GM19452 (cell line): ENCODE measurements around the gene UBA52.
"Not testable (repeated sequence)": the region's sequence is repeated elsewhere in the genome, so short reads cannot be mapped to it uniquely, and the experiment has no call there.

Experiments
- ATAC-seq: cut with Tn5 transposase; IDR thresholded peaks from one replicate; pipeline ENCODE4 v1.9.1; 2021; ENCODE audit not compliant: unreplicated experiment

The UBA52 gene

DNA sequence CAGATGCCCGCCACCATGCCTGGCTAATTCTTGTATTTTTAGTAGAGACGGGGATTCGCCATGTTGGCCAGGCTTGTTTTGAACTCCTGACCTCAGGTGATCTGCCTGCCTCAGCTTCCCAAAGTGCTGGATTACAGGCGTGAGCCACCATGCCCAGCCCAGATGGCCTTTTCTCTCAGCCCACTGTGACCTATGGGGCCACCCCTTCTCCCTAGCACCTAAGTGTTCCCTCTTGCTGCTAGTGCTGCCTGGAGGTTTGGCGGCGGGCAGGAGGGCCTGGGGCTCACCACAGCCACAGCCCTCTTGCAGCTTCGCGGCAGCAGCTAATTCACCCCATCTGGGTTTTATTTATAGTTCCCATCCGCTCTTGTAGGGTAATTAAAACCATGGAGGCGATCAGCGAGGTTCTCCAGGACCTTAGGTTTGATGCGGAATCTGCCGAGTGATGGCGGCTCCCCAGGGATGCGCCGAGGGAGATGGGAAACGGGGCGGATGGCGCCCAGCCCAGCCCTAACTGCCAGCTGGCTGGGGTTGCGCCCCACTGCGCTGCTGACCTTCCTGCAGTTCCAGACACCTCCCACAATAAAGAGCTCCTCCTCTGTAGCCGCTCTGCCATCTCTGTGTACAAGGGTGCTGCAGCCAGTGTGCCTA lies 20.2 kb downstream of the UBA52 start:
- no peak for ATAC-seq

DNA sequence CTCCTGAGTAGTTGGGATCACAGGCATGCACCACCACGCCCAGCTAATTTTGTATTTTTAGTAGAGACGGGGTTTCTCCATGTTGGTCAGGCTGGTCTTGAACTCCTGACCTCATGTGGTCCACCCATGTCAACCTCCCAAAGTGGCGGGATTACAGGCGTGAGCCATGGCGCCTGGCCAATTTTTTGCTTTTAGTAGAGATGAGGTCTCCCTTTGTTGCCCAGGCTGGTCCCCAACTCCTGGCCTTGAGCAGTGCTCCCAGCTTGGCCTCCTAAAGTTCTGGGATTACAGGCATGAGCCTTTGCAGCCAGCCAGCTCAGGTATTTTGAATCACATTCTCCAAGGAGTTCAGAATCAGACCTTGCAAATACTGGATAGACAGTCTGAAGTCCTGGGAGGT lies 21.1 kb downstream of the UBA52 start:
- not testable (repeated sequence) for ATAC-seq

DNA sequence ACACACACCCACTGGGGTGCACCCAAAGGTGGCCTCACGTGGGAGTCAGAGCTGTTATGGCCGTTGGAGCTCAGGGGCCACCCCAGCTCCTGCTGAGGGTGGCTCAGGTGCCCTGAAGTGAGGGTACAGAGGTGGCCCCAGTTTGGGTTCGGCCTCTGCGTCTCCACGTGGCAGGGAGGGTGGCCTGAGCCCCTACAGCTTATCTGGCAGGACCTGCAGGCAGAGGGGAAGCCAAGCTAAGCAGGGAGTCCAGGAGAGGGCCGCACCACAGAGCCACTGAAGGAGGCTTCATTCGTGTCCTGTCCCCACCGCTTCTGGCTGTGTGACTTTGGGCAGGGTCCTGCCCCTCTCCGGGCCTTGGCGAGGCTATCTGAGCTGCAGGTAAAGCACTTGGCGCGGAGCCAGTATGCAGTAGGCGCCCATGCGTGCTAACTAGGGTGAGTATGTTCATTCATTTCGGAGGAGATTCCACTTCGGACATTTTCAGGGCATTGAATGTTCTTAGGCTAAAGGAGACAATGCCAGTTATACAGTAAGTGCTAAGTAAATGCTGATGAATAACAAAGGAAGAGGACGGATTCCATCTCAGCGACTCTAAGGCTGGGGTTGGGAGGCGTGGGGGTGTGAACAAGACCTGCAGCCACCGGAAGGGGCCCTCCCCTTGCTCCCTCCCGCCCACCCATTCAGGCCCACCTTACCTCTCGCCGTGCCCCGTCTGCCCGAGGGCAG lies 21.9 kb downstream of the UBA52 start:
- no peak for ATAC-seq

GRCh38 chr19:18594096-18594823 lies 22.6 kb downstream of the UBA52 start:
- no peak for ATAC-seq

DNA sequence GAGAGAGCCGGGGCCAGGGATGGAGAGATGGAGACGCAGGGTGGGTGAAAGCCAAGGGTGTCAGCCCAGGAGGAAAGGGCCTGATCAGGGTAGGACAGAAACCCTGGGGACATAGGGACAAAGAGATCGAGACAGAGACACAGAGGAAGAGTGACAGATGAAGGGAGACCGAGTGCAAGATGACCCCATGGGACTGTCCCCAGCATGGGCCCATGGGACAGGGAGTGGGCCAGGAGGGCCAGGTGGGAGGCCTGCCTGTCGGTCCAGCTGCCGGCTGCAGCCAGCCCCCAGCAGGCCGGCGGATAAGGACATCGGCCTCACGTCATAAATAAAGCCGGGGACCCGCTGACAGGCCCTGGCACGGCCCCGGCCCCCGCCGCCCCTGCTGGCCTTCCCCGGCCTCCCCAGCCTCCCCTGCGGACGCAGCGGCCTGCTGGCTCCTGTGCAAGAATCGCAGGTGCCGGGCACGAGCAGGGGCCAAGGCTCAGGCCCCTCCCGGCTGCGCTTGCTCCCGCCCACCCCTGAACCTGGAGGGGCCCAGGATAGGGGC lies 23.2 kb downstream of the UBA52 start:
- no peak for ATAC-seq

GRCh38 chr19:18595475-18595874 lies 23.8 kb downstream of the UBA52 start:
- no peak for ATAC-seq

DNA sequence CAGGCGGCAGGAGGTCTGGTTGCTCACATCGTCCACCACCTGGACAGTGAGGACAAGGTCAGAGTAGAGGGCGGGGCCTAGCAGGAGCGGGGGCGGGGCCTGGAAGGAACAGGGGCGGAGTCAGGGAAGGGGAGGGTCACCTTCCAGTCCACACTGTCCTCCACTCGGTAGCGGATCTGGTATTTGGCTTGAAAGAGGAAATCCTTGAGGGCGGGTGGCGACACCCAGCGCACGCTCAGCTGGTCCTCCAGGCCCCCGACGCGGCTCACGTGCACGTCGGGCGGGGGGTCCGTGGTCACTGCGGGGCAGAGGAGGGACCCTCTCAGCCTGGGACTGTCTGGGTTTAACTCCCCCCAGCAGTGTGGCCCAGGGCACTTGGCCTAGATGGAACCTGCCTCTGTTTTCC lies 25.1 kb downstream of the UBA52 start:
- ATAC-seq: no peak

- ATAC-seq: no peak
Measured at GRCh38 chr19:18597809-18598660, 26.4 kb downstream of the UBA52 start.

GRCh38 chr19:18599485-18599884 lies 27.8 kb downstream of the UBA52 start:
- ATAC-seq: no peak

DNA sequence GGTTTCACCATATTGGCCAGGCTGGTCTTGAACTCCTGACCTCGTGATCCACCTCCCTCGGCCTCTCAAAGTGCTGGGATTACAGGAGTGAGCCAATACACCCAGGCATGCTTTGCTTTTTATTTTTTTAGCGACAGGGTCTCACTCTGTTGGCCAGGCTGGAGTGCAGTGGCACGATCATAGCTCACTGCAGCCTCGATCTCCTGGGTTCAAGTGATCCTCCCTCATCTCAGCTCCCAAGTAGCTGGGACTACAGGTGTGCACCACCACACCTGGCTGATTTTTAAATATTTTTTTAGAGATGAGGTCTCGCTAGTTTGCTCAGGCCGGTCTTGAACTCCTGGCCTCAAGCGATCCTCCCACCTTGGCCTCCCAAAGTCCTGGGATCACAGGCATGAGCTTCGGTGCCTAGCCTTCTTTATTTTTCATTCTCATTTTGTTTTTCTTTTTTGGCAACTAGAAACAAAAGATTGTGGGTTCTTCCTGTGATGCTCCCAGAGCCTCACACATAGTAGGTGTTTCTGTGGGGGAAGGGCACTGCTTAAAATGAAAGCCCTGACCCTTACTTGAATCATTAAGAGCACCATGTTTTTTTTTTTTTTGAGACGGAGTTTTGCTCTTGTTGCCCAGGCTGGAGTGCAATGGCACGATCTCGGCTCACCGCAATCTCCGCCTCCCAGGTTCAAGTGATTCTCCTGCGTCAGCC lies 29.2 kb downstream of the UBA52 start:
- ATAC-seq: not testable (repeated sequence)

- no peak for ATAC-seq
Measured at GRCh38 chr19:18601875-18602274, 30.2 kb downstream of the UBA52 start.

GRCh38 chr19:18603255-18603957 lies 31.7 kb downstream of the UBA52 start:
- ATAC-seq: no peak

DNA sequence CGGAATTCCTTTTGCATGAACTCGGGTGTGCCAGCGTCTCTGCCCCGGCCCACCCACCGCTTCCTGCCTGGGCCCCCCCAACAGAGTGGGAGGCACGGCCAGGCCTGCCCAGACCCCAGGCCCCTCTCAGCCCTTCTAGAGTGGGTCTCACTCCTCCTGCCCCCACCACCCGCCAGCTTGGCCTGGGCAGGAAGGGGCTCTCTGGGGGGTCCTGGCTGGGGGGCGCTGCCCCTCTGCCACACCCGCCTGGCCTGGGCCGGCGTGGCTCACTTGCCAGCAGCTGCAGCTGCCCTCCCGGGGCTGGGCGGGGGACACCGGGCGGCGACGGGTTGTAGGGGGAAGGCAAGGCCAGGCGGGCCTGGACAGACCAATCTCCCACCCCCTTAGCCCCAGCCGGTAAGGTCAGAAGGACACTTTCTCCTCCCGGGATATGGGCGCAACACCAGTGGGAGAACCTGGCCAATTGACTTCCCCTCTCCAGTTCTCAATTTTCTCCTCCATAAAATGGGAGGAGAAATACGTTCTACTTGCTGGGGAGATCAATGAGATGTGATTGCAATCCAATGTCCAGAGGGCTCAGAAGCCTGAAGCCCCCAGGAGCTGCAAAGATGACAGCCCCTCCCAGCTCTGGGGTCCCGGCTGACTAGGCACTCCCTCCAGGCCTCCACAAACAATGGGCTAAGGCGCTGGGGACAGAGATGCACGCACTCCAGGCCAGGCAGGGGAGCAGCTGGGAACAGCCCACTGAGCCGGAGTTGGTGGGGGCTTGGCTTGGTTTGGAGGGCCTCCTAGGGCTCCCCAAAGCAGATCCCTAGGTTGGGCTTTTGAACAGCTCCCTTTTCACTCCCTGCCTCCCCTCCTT lies 32.5 kb downstream of the UBA52 start:
- no peak for ATAC-seq

GRCh38 chr19:18604820-18605159 lies 33.1 kb downstream of the UBA52 start:
- no peak for ATAC-seq

GRCh38 chr19:18605196-18605545 lies 33.5 kb downstream of the UBA52 start:
- ATAC-seq: no peak

DNA sequence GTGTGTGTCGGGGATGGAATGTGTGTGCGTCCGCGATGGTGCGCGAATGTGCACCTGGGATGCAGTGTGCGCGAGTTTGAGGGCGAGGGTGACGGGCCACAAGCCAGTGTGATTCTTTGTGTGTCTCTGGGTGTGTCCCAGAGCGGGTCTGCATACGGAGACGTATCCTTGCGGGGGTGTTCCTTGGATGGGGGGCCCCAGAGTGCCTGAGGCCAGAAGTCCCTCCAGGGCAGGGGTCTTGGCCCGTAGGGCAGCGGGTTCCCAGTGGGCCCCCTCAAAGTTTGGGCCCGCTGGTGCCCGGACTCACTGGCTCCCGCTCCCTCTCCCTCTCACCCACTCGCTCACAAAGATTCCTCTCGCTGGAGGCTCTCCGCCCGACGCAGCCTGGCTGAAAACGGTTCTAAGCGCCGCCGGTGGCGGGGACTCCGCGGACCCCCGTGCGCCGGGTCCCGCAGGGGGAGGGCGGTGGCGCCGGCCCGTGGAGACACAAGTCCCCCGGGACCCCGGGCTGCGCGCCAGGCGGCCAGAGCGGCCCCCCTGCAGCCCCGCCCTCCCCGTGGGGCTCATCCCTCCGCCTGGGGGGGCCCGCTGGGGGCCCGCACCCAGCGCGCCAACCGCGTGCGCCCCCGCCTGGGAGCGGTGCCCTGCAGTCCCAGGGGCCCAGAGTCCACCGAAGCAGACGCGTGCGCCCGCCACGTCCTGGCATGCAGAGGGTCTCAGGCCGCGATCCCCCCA lies 34.1 kb downstream of the UBA52 start:
- no peak for ATAC-seq

DNA sequence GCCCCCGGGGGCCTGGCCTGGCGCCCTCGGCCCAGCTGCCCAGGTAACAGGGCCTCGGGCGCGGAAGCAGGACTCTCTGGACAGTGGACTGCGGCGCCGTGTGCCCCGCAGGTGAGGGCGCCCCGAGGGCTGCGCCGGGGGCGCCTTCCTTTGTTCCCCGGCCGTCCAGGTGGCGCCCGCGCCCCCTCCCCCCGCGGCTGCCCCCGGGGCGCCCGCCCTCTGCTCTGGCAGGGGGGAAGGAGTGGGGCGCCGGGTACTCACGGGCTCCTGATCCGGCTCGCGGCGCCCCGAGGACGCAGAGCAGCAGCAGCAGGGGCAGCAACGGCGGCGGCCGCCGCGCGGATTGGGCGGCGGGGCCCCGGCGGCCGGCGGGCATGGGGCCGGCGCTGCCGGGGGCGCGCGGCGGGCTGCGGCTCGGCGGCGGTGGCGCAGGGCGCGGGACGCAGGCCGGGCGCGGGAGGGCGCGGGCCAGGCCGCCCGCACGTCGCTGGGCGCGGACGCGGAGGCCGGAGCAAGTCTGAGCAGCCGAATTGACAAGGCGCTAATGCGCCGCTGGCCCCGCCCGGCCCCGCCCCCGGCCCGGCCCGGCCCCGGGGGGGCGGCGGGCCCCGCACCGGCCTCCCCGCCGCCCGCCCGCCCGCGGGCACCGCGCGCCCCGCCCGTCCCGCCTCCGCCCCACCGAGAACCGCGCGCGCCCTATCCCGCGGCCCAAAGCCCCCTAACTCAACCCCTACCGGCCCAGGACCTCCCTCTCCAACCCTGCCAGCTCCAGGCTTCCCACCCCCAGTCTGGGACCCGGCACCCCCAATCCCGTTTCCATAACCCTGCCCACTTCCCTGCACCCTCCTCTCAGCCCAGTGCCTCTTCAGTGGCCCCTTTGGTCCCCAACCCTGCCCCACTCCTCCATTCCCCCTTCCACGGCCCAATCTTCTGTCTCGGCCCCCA lies 34.9 kb downstream of the UBA52 start, which contains the start of gene CRLF1:
TSS of gene CRLF1 (minus strand) at position 519 of the 945 bp plus-strand sequence. CDS start at position 376, 143 bp downstream.
- ATAC-seq: no peak
